Esophagus muscularis mucosa (tissue), 3 donors: ENCODE data around the gene UBASH3B.

Source experiments
- CTCF ChIP-seq, 3 experiments: fragments of 200-600 bp in 2 of 3; fragments of 450-650 bp in 1 of 3; sonication (generic) in 2 of 3; IDR thresholded peaks; one replicate each; pipeline ENCODE4 v1.5.1; 2017 to 2019; ENCODE audit warnings: antibody characterized with exemption in 3 of 3, mild to moderate bottlenecking in 2 of 3, moderate library complexity in 1 of 3
- POLR2AphosphoS5 ChIP-seq, 2 donors: sonication (generic); formaldehyde crosslinking; IDR thresholded peaks; one replicate each; pipeline ENCODE4 v1.6.1; 2017; ENCODE audit warnings: antibody characterized with exemption in 2 of 2

GRCh38 chr11:122711362-122711761 is 55.8 kb downstream of the UBASH3B start:
- TF ChIP-seq CTCF (IDR thresholded peaks at IDR 0.05) (no peak), POLR2AphosphoS5 (IDR thresholded peaks at IDR 0.05) (no peak)
